Measurements from ENCODE around the gene TXNRD1.
"Not testable (repeated sequence)": the region's sequence is repeated elsewhere in the genome, so short reads cannot be mapped to it uniquely, and the experiment has no call there.

Gene TXNRD1

DNA sequence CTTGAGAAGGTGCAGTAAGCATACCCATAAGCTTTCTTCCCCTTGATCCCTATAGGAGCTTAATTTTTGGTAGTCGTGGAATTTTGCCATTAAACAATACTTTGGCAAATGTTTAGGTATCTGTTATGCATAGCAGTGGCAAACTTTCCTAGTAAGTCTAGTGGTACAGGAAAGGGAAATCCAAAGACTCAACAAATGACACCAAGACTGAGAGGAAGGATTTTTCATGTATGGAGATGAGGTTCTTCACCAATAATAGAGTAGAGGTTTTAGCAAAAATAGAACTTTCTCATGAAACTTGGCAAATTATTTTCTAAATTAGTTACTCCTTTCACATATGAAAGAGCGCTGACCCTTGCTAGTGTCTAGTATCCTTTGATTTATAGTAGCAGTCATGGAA lies 90.8 kb downstream of the TXNRD1 start:
- no peak for DNase-seq

GRCh38 chr12:104306943-104307654 lies 91.5 kb downstream of the TXNRD1 start:
- DNase-seq: no peak

- no peak for DNase-seq
Measured at GRCh38 chr12:104307655-104308000, 92.0 kb downstream of the TXNRD1 start.

GRCh38 chr12:104309446-104309993 lies 93.9 kb downstream of the TXNRD1 start:
- DNase-seq: no peak

DNA sequence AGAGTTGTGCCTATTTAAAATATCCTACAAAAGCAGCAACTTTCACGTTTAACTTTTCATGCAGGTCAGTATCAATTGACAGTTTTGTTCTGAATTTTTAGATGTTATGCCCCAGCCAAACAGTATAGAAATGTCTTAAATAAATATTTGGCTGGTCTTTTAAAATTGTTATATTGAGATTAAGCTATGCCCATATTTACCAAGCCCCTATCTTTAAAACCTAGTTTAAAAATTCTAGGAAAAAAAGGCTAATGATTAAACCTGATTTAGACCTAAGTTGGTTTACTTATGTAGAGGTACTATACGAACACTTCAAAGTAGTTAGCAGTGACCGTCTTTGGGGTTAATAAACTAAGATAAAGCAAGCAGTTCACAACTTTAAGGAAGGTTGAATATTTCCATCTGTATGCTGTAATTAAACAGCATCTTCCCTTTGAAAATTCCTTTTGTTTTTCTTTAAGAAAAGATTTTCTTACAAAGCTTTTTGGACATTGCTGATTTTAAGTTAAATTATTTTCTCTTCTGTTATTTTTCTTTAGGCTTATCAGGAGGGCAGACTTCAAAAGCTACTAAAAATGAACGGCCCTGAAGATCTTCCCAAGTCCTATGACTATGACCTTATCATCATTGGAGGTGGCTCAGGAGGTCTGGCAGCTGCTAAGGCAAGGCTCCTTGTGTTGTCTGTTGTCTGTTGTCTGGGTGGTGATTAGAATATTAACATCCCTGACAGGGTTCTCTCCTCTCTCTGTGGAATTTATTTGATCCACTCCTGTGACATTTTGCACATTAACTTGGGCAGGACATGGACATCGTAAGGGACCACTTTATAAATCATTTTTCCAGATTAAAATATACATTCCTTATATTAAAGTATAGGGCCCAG lies 95.4 kb downstream of the TXNRD1 start:
- DNase-seq: no peak

GRCh38 chr12:104312202-104312601 lies 96.6 kb downstream of the TXNRD1 start:
- DNase-seq: no peak

DNA sequence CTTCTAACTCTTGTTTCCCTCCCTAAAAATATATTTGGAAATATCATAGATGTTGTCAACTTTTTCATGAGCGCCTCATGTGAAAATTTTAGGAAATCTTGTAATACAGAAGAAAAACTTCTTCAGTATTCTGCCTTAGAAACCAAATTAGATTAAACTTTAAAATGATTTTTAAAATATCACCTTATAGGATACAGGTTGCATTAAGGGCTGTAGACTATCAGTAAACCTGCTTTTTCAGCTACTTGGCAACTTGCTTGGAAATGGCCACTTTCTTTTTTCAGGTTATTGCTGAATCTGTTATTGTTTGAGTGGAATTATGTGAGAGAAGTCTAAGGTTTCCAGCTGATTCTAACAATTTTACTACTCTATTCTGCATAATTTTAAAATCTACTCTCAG lies 97.1 kb downstream of the TXNRD1 start:
- no peak for DNase-seq

- no peak for DNase-seq
Measured at GRCh38 chr12:104313568-104314241, 98.1 kb downstream of the TXNRD1 start.

DNA sequence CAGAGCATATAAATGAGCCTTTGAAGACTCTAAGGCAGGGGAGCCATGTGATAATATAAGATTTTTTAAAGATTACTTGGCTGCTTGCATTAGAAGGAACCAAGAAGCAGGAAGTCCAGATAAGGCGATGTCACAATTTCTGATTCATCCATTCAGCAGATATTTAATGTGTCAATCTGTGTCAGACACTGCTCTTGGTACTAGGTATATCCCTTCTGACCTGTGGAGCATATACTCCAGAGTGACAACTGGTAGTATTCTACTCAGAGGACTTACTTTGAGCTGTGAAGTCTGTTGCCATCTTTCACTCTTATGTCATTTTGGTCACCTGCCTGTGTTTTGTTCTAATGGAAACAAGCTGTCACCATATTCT lies 98.6 kb downstream of the TXNRD1 start:
- DNase-seq: peak; percentile 7

- DNase-seq: no peak
Measured at GRCh38 chr12:104315326-104316224, 100.0 kb downstream of the TXNRD1 start.

- DNase-seq: no peak
Measured at GRCh38 chr12:104316936-104317335, 101.4 kb downstream of the TXNRD1 start.

DNA sequence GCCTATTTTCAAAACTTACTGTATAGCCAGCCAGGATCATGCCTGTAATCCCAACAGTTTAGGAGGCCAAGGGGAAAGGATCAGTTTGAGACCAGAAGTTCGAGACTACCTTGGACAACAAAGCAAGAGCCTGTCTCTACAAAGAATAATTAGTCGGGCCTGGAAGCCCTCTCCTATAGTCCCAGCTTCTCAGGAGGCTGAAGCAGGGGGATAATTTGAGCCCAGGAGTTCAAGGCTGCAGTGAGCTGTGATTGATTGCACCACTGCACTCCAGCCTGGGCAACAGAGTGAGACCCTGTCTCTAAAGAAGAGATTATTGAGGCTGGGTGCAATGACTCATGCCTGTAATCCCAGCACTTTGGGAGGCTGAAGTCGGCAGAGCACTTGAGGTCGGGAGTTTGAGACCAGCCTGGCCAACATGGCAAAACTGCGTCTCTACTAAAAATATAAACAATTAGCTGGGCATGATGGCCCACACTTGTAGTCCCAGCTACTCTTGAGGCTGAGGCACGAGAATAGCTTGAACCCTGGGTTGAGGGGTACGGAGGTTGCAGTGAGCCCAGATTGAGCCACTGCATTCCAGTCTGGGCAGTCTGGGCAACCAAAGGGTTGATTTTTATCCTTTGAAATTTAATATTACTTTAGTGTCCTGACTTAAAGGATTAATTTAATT lies 102.1 kb downstream of the TXNRD1 start:
- DNase-seq: no peak

DNA sequence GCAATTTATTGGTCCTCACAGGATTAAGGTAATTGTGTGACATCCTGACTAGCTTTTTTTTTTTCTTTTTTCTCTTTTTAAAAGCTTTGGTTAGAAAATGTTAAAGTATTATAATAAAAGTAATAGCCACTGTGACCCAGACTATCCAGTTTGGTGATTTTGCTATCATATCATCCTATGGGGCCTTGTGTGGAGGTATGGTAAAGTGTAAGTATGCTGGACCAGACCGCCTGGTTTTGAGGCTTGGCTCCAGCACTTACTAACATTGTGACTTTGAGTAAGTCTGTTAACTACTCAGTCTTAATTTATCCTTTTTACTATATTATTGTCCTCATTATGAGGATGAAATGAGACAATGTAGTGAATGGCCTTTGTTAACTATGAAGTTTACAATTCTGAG lies 103.4 kb downstream of the TXNRD1 start:
- no peak for DNase-seq

DNA sequence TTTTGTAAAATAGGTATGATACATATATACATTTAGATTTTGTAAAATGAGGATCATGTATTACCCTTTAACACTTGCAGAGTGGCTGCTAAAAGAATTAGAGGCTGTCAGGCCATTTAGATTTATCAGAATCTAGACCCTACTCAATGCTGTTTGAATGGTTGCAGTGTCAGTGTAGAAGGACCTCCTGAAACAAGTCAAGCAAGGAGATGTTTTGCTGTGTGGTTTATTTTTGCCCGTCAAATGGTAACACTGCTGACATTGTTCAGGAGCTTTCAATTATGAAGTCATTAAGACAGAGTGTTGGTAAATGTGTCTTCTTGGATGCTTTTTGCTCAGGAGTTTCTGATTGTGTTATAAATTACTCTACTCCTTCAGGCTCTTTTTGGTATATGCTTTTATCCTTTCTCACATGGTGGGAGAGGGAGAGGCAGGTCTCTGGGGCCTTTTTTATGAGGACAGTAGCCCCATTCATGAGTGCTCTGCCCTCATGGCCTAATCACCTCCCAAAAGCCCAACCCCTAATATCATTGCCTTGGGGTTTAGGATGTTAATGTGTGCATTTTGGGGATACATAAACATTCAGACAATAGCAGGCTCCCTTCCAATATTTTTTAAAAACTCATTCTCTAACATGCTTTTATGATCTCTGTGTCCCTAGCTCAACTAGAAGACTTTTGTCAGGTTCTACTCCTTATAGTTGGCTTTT lies 104.5 kb downstream of the TXNRD1 start:
- no peak for DNase-seq

- no peak for DNase-seq
Measured at GRCh38 chr12:104320627-104321024, 105.0 kb downstream of the TXNRD1 start.

DNA sequence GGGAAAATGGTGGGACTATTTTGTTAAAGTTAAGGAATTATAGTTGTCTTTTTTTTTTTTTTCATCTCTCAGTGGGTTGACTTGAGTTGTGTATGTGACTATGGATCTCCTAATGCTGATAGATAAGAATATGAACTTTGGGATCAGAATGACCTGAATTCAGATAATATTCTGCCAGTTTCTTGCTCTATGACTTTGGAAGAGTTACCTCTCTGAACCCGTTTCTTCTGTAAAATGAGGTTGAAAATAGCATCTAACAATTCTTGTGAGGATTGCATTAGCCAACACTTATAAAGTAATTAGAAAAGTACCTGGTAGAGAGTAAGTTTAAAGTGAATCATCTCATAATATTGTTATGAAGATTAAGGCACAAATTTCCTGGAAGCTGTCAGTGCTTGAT lies 106.4 kb downstream of the TXNRD1 start:
- DNase-seq: no peak

DNA sequence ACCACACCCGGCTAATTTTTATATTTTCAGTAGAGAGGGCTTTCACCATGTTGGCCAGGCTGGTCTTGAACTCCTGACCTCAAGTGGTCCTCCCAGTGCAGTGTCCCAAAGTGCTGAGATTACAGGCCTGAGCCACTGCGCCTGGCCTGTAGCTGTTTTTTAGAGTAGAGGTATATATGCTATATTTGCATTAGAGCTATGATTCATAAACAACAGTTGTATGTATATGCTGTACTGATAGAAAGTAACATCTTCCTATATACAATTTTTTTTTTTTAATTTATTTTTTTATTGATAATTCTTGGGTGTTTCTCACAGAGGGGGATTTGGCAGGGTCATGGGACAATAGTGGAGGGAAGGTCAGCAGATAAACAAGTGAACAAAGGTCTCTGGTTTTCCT lies 107.0 kb downstream of the TXNRD1 start:
- not testable (repeated sequence) for DNase-seq

- DNase-seq: no peak
Measured at GRCh38 chr12:104323899-104324298, 108.3 kb downstream of the TXNRD1 start.

GRCh38 chr12:104328278-104328677 lies 112.7 kb downstream of the TXNRD1 start:
- not testable (repeated sequence) for DNase-seq

DNA sequence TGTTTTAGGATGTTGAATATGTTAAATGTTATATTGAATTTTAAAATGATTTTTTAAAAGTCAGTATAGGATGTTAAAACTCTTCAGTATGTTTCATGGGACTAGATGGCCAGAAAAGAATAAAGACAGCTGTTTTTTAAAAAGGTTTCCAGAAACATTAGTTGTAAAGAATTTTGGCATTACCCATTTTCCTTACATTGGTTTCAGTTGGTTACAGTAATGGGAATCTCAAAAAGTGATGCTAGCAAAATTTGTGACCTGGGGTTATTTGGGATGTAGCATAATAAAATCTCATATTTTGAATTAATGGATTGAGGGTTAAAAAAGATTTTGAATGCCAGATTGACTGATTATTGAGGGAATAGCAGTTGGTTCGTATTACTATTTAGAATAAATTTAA lies 113.2 kb downstream of the TXNRD1 start:
- no peak for DNase-seq

Data from MV-4-11 (cell line).